ENCODE results near the gene ARGLU1.
A peak's percentile ranks its signal among the peaks of the same experiment; 100 is the strongest.

ARGLU1 gene

DNA sequence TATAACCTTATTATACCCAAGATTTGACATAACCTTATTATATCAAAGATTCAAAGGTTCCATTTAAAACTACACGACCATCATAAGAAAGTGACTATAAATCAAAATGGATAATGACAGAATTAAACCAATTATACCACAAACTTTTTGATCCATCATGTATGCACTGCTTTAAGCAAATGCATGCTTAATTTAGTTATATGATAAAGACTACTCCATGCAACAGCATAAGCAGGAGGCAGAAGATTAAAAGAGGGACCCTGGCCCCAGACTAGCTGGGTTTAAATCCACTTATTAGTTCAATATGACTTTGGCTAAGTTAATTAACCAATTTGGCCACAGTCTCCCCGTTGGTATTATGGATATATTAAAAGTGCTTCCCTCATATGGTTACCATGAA lies 43.8 kb downstream of the ARGLU1 start:
- H3K4me3 ChIP-seq (ENCODE audit: low read depth, low read length), result no peak overlapping the region
- no peaks in the 10 kb centered on the region for H3K36me3 ChIP-seq (replicated peaks)
- no peak for DNase-seq
- TF ChIP-seq, protein P1, sequence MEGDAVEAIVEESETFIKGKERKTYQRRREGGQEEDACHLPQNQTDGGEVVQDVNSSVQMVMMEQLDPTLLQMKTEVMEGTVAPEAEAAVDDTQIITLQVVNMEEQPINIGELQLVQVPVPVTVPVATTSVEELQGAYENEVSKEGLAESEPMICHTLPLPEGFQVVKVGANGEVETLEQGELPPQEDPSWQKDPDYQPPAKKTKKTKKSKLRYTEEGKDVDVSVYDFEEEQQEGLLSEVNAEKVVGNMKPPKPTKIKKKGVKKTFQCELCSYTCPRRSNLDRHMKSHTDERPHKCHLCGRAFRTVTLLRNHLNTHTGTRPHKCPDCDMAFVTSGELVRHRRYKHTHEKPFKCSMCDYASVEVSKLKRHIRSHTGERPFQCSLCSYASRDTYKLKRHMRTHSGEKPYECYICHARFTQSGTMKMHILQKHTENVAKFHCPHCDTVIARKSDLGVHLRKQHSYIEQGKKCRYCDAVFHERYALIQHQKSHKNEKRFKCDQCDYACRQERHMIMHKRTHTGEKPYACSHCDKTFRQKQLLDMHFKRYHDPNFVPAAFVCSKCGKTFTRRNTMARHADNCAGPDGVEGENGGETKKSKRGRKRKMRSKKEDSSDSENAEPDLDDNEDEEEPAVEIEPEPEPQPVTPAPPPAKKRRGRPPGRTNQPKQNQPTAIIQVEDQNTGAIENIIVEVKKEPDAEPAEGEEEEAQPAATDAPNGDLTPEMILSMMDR (IDR thresholded peaks at IDR 0.05; ENCODE audit: low read depth, low read length, missing control alignments), result no peak
- no peak overlapping the region for H3K27ac ChIP-seq
- H3K27me3 ChIP-seq (replicated peaks), result no peaks in the 10 kb centered on the region
- in situ Hi-C loops (cut with HindIII; ENCODE audit: low pct_ligation_motif_present, low sequenced_read_pairs), result no loop called here

DNA sequence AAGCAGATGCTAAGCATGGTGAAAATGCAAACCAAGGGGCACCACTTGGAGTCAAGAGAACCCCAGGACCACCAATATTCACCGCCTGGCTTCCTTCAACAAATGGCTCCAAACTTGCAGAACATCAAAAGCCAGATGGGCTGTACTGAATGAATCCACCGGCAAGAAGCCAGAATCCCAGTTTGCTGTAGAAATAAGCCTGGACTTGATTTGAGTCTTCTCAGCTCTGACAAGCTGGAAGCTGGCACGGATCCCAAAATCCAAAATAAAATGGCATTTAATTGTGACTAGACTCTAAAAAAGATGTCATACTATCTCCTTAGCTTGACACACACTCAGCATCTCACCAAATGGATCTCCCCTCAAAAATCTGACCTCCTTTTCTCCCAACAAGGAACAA lies 44.4 kb downstream of the ARGLU1 start:
- in situ Hi-C loops (cut with HindIII; ENCODE audit: low pct_ligation_motif_present, low sequenced_read_pairs), result no loop called here
- DNase-seq, result no peak
- H3K27ac ChIP-seq, result no peak overlapping the region
- no peak overlapping the region for H3K4me3 ChIP-seq (ENCODE audit: low read depth, low read length)
- no peaks in the 10 kb centered on the region for H3K27me3 ChIP-seq (replicated peaks)
- no peaks in the 10 kb centered on the region for H3K36me3 ChIP-seq (replicated peaks)
- TF ChIP-seq, protein P1 (IDR thresholded peaks at IDR 0.05; ENCODE audit: low read depth, low read length, missing control alignments), result no peak

DNA sequence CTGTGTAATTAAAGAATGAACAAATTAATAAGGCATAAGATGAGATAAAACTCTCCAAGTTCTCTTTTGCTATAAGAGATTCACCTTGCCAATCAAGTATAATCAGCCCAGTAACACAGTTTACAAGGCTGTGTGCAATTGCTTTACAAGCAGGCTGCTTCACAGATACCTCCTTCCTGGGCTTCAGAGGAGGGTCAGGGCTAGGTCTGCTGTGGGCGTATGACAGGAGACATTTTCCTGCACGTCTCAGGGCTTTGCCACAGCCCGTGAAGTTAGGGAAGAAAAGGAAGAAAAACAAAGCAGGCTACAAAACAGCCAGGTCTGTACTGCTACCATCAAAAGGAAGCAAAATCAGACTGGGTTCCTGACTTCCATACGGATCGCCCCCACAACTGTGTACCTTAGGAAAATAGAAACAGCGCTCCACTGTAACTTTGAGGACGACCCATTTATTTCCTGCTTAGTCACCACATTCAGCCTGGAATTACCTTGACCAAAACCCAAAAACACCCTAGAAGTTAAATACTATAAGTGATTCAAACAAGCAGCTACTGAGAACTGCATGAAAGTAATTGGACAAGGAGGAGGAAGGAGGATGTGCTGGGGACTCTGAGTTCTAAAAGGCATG lies 44.9 kb downstream of the ARGLU1 start:
- peak; percentile 17 for DNase-seq
- no peaks in the 10 kb centered on the region for H3K27me3 ChIP-seq (replicated peaks)
- no peak overlapping the region for H3K4me3 ChIP-seq (ENCODE audit: low read depth, low read length)
- TF ChIP-seq, protein P1 (IDR thresholded peaks at IDR 0.05; ENCODE audit: low read depth, low read length, missing control alignments), result no peak
- no peaks in the 10 kb centered on the region for H3K36me3 ChIP-seq (replicated peaks)
- in situ Hi-C loops (cut with HindIII; ENCODE audit: low pct_ligation_motif_present, low sequenced_read_pairs), result no loop called here
- H3K27ac ChIP-seq, result no peak overlapping the region

DNA sequence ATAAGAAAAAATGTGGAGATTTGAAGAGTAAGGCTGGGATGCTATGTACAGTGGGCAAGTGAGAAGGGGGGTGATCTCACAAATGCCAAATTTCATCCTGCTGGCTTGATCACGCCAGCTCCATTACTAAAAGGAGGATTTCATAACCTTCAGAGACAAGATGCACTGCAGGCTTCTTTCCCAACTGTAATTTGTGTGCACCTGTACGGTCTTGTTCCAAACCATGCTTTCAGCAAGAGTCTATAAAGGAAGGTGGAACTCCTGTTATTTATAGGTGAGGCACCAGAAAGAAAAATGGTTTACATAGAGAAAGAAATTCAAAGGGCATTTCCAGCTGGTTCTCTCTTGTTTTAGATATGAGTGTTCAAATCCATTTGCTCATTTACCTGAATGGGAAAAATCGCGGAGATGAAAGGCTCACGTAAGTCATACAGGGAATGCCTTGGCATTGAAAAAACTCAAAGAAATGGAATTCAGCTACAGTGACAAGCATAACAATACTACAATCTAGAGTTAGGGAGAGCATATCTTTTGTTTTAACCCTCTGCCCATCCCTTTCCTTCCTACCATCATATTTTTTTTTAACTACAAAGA lies 45.7 kb downstream of the ARGLU1 start:
- TF ChIP-seq, protein P1 (IDR thresholded peaks at IDR 0.05; ENCODE audit: low read depth, low read length, missing control alignments), result no peak
- no peak for DNase-seq
- Histone ChIP-seq H3K27me3 (replicated peaks) (no peaks in the 10 kb centered on the region), H3K27ac (no peak overlapping the region), H3K4me3 (ENCODE audit: low read depth, low read length) (no peak overlapping the region), H3K36me3 (replicated peaks) (no peaks in the 10 kb centered on the region)
- in situ Hi-C loops (cut with HindIII; ENCODE audit: low pct_ligation_motif_present, low sequenced_read_pairs), result no loop called here

DNA sequence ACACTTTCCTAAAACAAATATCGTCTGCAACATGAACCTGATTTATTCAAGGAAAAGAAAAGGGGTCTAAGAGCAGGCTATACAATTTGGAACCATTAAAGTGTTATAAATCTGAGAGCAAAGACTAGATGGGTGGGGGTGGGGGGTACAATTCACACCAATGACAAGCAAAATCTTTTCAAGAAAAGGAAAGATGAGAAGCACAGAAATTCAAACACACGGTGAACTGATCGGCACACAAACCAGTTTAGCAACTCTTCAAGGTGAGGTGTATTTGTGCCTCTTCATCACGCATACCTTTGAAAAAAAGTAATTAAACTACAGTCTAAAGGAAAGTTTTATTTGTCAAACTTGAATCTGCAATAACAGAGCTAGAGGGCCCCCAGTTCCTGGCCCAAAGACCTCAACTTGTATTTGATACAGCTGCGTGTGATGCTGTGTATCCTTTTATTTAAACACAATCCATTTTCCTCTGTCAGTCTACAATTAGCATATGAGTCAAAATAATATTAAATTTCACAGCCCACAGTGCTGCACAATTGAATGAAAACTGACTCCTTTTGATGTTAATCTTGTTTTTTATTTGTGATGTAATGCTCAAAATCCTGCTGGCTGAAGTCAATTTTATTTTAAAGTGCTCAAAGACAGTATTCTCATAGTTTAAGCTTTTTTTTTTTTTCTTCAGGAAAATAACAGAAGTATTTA lies 46.7 kb downstream of the ARGLU1 start:
- Histone ChIP-seq H3K27me3 (replicated peaks) (no peaks in the 10 kb centered on the region), H3K36me3 (replicated peaks) (no peaks in the 10 kb centered on the region), H3K4me3 (ENCODE audit: low read depth, low read length) (no peak overlapping the region), H3K27ac (no peak overlapping the region)
- DNase-seq, result no peak
- TF ChIP-seq, protein P1 (IDR thresholded peaks at IDR 0.05; ENCODE audit: low read depth, low read length, missing control alignments), result no peak
- in situ Hi-C loops (cut with HindIII; ENCODE audit: low pct_ligation_motif_present, low sequenced_read_pairs), result no loop called here
